CD4-positive, alpha-beta T cell treated with Interleukin-4 for 1 hour (primary cell): ENCODE measurements around the gene GLYAT.
A peak's percentile ranks its signal among the peaks of the same experiment; 100 is the strongest.
"Not testable (repeated sequence)": the region's sequence is repeated elsewhere in the genome, so short reads cannot be mapped to it uniquely, and the experiment has no call there.

Experiments
- DNase-seq, 2 donors: peaks; one replicate each; pipeline ENCODE4 v3.0.0-alpha.2; 2020 to 2022

GLYAT gene

DNA sequence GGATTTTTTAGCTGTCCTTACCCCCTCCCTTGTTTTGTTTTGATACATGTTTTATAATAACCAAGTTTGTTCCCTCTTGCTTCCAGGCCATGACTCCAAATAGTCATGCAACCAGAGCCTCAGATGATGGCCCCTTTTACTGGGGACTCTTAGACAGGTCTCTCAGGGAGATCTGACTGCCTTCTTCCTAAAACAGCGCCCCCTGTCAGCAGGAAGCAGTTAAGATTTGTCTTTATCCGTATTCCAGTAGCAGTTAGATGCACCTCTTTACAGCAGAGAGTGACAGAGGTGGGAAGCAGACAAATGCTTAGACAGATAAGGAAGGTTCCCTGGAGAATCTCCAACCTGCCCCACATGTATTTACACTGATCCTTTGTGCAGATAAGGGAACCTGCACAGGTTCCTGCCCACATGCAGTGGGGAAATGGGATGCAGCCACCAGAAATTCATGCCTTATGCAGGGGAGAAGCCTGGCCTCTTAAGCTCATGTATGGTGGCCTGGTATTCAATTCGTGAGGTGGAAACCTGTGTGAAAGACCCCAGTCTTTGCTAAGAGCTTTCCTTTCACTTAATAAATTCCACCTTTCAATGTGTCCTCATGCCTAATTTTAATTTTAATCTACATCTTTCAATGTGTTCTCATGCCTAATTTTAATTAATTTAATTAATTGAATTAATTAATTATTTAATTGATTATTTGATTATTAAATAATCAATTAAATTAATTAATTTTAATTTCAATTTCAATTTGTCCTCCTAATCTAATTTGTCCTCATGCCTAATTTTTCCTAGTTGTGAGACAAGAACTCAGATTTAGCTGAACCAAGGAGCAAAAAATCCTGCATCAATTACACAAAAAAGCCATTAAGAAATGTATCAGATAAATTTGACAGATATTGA, 11.5 kb upstream of the GLYAT start:
- DNase-seq = no peak

DNA sequence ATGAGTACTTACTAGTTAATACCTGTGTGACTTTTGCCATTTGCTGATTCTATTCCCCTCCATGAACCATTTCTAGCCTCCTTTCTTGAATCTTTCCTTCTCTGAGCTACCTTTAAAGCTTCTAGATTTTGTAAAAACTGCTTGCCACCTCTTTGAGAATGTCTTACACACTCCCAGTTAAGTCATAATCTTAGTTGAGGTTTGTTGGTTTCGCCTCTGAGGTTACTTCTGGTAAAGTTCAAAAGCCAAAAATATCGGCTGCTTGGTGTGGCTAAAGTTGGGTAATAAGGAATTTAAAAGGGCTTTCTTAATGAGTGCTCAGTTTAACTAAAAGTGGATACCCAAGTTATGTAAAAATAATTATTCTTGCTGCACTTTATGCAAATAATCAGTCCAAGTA, 10.4 kb upstream of the GLYAT start:
- DNase-seq = no peak

DNA sequence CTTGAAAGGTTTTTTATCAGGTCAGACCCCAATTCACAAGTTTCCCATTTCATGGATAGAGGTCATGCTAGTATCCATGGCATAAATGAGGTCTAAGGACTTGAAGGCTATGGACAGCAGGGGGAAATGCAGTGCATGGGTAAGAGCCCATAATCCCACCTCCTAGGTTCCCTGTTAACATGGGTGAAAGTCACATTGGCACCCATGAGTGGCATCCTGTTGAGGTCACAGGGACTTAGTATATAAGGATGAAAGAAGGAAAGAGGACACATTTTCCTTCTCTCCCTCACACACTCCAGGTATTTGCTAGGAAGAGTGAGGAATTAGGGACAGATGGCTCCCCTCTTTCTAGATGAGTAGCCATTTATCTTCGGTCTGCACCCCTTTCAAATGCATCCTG, 9.4 kb upstream of the GLYAT start:
- no peak for DNase-seq

DNA sequence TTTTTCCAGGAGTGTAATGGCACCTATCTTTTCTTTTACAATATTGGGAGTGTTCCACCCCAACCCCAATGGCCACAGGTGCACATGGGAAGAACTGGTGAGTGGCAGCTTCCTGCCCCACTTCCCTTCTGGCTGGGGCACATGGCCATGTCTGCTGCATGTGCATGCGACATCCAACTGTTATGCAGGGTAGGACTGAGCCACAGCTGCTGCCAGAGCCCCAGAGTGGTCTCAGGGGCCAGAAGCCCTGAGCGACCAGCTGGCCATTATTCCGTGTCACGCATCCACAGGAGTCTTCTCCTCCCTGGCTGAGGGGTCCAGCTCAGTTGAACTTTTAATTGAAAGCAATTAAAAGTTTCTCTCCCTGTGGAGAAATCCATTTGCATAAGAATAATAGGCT, 8.7 kb upstream of the GLYAT start:
- DNase-seq = no peak

DNA sequence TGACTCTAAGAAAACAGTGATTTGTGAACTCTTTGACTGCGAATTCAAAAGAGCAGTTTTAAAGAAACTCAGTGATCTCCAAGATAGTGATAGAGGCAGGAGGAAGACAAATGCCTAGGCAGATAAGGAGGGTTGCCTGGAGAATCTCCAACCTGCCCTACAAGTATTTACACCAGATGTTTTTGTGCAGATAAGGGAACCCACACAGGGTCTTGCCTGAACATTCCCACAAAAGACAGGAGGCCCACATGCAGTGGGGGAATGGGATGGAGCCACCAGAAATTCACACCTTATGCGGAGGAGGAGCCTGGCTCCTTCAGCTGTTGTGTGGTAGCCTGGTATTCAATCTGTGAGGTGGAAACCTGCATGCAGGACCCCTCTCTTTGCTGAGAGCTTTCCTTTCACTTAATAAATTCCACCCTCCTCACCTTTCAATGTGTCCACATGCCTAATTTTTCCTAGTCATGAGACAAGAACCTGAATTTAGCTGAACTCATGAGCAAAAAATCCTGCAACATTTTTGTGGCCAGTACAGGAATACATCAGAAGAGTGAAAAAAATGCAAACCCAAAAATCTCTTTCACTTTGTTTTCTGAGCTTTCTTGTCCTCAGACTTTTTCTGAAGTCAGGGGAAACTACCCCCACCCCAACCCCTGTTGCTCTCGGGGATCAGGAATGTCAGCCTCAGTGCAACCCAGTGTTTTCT, 8.1 kb upstream of the GLYAT start:
- DNase-seq = no peak

DNA sequence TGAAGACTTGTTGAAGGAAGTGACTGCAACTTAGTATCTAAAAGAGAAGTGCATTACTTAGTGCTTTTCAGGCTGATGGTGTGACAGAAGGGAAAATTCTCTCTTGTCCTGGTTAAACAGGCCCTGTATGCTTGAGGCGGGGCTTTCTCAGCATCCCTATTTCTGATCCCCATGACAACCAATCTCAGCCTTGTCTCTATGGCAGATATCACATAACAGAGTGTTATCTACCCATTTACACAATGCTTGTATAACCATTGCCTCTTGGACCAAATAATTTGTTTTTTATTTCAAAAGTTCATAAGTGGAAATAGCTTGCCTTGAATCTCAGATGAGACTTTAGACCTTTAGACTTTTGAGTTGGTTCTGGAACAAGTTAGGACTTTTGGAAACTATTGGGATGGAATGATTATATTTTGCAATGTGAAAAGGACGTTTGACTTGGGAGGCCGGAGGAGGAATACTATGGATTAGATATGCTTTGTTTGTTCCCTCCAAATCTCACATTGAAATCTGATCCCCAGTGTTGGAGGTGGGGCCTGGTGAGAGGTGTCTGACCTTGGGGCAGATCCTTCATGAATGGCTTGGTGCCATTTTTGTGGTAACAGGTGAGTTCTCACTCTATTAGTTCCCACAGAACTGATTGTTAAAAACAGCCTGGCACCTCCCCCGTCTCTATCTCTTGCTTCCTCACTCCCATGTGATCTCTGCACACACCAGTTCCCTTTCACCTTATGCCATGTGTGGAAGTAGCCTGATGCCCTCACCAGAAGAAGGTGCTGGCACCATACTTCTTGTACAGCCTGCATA, 3.1 kb upstream of the GLYAT start:
- no peak for DNase-seq

DNA sequence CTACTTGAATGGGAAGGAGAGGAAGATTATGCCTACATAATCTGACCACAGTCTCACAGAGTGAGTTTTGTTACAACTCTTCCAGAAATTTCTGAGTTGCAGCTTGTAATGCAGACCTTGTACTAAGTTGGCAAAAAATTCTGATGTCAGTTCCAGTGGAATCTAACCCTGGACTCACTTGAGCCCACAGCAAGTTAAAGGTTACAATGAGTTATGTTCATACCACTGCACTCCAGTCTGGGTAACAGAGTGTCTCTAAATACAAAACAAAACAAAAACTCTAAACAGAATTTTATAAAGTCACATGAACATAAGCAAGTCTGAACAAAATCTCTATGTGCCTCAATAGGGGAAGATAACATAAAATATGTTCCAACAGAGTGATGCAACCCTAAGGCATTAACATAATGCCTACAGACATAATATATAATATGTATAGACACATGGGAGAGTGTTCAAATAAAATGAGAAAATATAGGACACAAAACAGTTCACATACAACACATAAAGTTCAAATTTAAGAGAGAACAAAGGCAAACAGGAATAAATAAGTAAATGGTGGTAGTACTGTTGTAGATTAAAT, 1.1 kb downstream of the GLYAT start:
- DNase-seq = no peak

DNA sequence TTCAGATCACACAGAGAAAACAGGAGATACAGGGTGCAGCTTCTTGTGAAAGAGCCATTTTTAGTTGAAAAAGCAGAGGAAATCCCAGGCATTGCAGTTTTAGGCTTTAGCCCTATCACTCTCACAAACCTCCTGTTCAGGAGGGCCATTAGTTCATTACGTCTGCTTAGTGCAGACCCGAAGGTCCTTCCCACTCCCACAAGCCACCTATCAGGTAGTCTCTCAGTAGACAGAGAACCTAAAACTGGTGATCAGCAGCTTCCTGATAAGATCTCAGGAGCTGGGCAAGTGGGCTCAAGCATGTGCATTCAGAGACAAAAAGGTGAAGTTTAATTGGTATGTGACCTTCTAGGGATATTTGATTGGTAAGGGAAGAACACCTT, 4.3 kb downstream of the GLYAT start:
- DNase-seq = no peak

DNA sequence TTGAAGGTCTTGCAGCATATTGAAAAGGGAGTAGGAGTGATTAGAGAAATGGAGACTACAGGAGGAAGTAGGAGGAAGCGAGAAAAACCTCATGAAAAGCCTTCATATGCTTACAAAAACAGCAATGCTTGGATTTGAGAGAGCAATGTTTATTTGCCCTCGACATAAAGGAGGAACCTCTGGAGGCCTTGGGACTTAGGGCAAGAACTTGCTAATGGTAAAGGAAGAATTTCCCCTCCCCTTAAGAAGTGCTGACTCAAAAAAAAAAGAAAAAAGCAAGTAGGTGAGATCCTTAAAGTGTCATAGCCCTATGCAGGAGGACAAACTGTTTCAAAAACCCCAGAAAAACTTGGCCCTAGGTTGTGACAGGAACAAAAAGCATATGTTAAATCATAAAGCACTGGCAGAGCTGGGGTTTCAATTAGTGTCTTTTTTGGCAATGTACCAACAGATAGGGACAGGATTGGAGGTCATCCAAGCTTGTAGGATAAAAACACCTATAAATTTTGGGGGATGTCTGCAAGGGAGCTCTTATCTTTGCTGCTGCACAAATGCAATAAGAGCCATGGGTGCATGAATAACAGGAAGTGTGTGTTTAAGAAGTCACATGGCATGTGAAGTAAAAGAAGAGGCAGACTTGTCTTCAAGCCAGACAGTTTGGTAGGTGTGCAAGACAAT, 4.9 kb downstream of the GLYAT start:
- peak in 1 of 2 donors; percentile 1 for DNase-seq

DNA sequence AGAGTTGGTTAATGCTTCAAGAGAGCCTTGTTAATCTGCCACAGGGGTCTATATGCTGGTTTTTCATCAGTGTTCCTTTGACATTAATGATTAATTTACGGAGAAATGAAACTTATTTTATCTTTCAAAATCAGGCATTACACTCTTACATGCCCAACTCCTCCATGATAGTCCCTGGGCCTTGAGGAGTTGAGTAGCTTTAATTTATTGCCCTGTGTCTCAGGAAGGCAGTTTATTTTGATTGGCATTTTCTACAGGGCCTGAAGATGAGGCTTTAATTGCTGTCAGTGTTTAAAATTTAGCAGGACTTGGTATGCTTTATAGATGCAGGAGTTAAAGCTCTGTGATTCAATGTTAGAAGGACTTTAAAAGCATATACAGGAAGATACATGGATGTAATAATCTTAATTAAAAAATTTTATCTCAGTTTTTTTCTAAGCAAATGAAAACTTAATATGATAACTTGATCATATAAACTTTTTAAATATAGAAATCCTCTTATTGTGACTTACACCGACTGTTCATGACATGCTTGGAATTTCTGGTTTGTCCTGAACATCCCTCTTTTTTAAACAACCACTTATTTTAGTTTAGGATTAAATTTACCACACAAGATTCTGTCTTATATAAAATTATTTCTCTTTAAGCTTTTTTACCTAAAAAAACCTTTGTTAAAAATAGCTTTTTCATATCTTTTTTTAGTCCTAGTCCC, 12.2 kb downstream of the GLYAT start:
- no peak for DNase-seq

DNA sequence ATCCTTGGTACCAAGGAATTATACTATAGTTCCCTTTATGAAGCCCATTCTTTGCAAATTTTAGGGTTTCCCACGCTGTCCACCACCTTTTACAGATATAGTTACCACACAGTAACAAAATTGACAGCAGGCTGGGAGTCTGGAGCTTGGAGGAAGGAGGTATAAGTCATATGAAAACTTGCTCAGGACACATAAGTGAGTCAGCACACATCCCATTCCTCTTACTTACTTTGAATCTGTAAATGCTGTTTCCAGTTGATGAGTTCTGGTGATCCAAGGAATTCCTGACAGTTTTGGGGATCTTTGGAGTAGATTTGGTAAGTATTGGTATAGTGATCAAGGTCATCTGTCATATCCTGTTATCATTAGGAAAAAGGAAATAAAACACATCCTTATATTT, 19.2 kb downstream of the GLYAT start:
- DNase-seq = no peak

DNA sequence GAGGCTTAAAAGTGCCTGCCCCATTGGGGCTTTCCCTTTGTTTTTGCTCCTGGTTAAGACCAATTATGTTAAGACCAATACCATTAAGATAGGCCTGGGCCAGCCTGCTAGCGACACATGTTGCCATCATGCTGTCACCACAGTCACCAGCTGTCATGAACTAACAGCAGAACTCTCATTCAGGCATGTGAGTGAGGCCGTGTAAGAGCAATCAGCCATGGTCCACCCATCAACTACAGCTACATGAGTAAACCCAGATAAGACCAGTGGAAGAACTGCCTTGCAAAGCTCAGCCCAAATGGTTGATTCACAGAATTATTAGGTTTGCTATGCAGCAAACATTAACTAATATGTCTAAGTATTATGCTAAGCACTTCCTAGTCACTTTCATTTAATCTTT, 19.9 kb downstream of the GLYAT start:
- DNase-seq = no peak

DNA sequence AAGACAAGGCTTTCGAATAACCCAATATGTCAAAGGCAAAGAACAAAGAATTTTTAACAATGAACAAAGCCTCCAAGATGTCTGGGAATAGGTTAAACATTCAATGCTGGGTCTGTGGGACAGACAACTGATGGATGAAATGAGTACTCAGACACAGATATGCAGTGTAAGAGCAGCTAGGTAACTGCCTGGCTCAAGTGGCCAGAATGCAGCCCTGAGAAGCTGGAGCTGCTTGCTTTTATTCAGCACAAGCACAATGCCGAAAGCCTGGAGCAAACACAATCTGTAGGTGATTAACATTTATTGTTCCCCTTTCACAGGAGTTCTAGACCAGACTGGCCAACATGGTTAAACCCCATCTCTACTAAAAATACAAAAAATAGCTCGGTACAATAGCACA, 24.0 kb downstream of the GLYAT start:
- no peak for DNase-seq

DNA sequence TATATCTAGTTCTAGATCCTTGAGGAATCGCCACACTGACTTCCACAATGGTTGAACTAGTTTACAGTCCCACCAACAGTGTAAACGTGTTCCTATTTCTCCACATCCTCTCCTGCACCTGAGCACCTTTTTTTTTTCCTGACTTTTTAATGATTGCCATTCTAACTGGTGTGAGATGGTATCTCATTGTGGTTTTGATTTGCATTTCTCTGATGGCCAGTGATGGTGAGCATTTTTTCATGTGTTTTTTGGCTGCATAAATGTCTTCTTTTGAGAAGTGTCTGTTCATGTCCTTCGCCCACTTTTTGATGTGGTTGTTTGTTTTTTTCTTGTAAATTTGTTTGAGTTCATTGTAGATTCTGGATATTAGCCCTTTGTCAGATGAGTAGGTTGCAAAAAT, 34.9 kb downstream of the GLYAT start:
- not testable (repeated sequence) for DNase-seq

DNA sequence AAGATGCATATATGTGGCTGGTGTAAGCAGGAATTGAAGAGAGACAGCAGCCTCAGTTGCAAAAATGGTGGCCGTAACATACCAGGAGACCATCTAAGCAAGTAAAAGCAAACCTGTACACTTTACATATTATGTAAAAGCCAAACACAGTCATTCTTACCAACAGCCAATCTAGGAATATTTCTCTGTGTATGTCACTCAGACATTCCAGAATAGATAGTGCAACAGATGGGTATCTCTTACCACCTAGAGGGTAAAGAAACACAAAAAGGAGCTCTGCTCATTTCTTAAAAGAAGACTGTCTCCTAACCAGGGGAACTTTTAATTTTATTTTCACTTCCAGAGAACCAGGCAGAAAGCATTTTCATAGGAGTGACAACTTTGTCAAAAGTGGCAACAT, 38.7 kb downstream of the GLYAT start:
- no peak for DNase-seq

DNA sequence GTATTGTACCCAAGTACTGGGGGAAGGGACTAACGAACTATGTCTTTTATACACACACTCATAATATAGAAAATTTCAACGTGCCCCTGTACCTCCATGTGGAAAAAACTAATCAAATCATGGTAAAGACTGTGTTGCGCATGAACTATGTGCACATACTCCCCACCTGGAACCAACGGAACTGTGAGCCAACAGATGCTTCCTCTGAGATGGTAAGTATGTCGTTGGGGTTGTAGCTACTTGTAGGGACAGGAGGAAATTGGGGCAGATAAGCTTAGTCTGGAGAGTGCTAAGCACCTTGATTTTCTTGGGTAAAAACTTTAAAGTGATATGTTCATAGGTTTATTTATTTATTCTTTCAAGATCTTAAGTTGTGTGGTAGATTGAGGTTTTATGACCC, 40.1 kb downstream of the GLYAT start:
- DNase-seq = no peak

DNA sequence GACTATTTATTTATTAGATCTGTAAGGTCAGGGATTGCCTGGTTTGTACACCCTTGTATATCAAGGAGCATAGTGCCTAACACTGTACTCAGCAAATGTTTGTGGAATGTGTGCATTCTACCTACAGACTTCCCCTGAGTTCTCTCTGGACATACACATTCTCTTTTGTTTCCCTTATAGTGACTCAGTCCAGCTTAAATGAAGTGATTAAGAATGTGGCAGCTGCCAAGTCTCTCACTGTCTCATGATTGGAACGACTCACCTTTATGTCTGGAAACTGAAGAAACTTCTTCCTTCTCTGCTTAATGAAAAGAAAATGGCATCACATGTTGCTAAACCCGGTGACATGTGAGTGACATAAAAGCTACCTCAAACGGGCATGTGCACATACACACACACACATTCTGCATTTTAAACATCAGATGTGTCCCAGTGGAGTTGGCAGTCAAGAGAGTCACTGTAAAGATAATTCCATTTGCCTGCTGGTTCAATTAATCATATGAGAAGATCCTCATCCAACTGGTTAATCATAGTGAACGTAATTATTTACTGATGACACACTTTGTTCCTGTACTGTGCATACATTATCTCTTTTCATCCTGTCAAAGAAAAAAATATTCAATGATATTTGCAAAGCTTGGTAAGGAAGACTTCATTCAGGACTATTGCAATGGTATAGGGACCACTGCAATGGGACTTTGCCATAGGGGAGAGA, 42.8 kb downstream of the GLYAT start:
- no peak for DNase-seq

DNA sequence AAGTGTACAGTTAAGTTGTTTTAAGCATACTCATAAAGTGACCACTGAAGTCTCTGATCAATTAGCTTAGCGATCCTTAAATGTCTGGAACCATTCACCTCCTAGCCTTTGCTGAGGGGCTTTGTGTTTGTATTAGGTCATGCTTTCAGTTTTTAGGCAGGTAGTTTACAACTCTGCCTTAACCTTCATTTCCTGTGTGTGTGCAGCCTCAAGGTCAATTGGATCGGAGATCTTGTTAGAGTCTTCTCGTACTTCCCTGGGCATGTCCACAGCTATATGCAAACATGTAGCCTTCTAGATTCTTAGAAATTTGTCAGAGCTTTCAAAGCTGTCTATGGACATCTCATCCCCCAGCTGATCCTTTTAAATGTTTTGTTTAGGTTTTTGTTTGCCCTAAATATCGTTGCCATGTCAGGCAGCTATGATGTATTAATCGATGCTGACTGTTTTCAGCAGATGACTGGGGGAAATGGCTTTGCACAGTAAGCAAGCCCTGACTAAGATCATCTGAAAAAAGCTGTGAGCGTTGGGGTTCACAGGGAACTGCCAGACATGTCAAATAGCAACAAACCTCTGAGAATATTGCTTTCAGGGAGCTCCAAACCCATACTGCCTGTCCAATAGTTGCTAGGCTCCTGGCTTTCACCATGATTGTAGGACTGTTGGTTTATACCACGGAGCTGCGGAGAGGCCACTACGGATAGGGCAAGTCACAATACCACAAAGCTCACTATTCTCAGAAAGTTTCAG, 45.6 kb downstream of the GLYAT start:
- DNase-seq = no peak

DNA sequence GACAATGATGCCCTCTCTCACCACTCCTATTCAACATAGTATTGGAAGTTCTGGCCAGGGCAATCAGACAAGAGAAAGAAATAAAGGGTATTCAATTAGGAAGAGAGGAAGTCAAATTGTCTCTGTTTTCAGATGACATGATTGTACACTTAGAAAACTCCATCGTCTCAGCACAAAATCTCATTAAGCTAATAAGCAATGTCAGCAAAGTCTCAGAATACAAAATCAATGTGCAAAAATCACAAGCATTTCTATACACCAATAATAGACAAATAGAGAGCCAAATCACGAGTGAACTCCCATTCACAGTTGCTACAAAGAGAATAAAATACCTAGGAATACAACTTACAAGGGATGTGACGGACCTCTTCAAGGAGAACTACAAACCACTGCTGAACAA, 49.1 kb downstream of the GLYAT start:
- not testable (repeated sequence) for DNase-seq

DNA sequence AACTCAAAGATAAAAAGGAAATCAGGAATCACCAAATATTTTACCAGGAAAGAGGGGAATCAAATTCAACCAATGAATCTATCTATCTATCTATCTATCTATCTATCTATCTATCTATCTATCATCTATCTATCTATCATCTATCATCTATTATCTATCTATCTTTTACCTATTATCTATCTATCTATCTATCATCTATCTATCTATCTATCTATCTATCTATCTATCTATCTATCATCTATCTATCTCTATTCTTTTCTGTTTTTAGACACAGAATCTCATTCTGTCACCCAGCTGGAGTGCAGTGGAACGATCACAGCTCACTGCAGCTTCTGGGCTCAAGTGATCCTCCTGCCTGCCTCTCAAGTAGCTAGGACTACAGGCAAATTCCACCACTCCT, 54.2 kb downstream of the GLYAT start:
- DNase-seq = not testable (repeated sequence)
